ENCODE data around the gene MGAT3.

DNA sequence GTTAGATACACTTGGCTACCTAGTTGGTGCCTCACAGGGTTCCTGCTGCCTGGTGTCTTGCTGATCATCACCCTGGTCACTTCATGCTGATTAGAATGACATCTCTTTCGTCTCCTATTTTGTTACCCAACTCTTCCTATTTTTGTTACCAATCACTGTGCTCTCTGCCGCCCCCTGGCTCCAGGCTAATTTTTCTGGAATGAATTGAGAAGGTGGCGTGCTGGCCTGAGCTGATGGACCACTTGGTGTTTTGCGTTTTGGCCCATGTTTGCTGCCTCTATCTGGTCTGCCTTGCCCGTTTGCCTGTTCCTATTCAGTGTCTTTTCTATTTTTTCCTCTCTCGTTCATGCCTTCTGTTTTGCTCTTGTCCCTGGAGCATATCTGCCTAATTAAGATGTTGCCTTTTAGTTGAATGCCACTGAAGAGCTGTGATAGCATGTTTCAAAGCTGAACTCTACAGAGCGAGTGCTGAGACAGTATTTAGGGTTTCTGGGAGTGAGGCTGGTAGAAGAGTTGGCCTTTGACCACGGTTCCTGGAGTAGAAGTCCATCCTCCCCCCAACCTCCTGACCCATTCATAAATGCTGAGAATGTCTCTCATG is 57.7 kb downstream of the MGAT3 start:
- TF ChIP-seq POLR2AphosphoS5 (IDR thresholded peaks at IDR 0.05; ENCODE audit: borderline replicate concordance, low read depth, low read length) (no peak), EZH2 (IDR thresholded peaks at IDR 0.05) (no peak), FOXP2 (optimal IDR thresholded peaks at IDR 0.05; ENCODE audit: control extremely low read depth, extremely low read length, insufficient read depth) (no peak)

Measured in SK-N-MC (cell line).